Endothelial cell of umbilical vein (primary cell): ENCODE data around the gene TAS1R2. TPM values are rescaled to one million over a fixed set of nuclear protein-coding genes. Genes with fewer than 3 reads are reported as not detected.

ENCODE experiments used
- BruUV-seq: library from RNA; stranded (reverse); fragments of 400-500 nt; replicated peaks from 2 replicates; lab custom pipeline; 2021; lab: Mats Ljungman, UMichigan
- CTCF ChIA-PET: fragments of 300-600, 350-600 bp; sonication (Branson Sonifier 250); formaldehyde crosslinking; loops from one replicate; lab custom pipeline; 2021; ENCODE audit warnings: antibody characterized with exemption, inconsistent platforms; lab: Charles Lee
- POLR2A ChIA-PET: fragments of 300-600, 350-600 bp; sonication (Branson Sonifier 250); formaldehyde crosslinking; loops from one replicate; lab custom pipeline; 2021; ENCODE audit warnings: antibody characterized with exemption, inconsistent platforms; lab: Charles Lee
- DNase-seq: peaks from one replicate; pipeline ENCODE4 v3.0.0-alpha.2; 2011; ENCODE audit warnings: low read depth, low spot score
- FAIRE-seq: peaks from 2 replicates; lab custom pipeline; 2011; peaks lifted over from hg19 to GRCh38; lab: Jason Lieb, UNC
- H2AFZ ChIP-seq: 2 replicates; pipeline ENCODE4 v1.6.0; 2012; ENCODE audit warnings: low read depth, low read length, control low read depth, inconsistent platforms
- H3K27ac ChIP-seq: 2 replicates; pipeline ENCODE4 v1.5.1; 2011; ENCODE audit warnings: low read depth, mild to moderate bottlenecking, control low read depth, low read length, moderate library complexity; ENCODE audit not compliant: insufficient read depth
- H3K27me3 ChIP-seq, 2 experiments: 2 replicates each; pipeline versions ENCODE4 v1.6.0 to v1.6.1; 2011; ENCODE audit warnings: low read length in 2 of 2, mixed read lengths in 1 of 2; ENCODE audit not compliant: control insufficient read depth in 2 of 2, insufficient read depth in 2 of 2
- H3K36me3 ChIP-seq, 2 experiments: 2 replicates in 1 of 2; 3 replicates in 1 of 2; pipeline ENCODE4 v1.5.1; 2011; ENCODE audit warnings: low read length in 2 of 2, mild to moderate bottlenecking in 1 of 2, moderate library complexity in 1 of 2; ENCODE audit not compliant: control insufficient read depth in 2 of 2, insufficient read depth in 2 of 2; ENCODE audit errors: extremely low read depth in 1 of 2
- H3K4me1 ChIP-seq: 3 replicates; pipeline ENCODE4 v1.5.1; 2011; ENCODE audit warnings: mild to moderate bottlenecking, low read length; ENCODE audit not compliant: control insufficient read depth, insufficient read depth; ENCODE audit errors: extremely low read depth
- H3K4me2 ChIP-seq: 2 replicates; pipeline ENCODE4 v1.6.1; 2011; ENCODE audit warnings: low read length, control low read depth, mixed read lengths; ENCODE audit not compliant: insufficient read depth
- H3K4me3 ChIP-seq, 3 experiments: fragments of 200-600 bp in 1 of 3; sonication (generic), shearing (Covaris generic) in 1 of 3; replicated peaks in 1 of 3; 2 replicates each; pipeline ENCODE4 v1.5.1; 2011 to 2016; ENCODE audit warnings: control low read depth in 3 of 3, low read length in 3 of 3, mild to moderate bottlenecking in 2 of 3, inconsistent platforms in 1 of 3, low read depth in 1 of 3, moderate library complexity in 1 of 3; ENCODE audit not compliant: insufficient read depth in 1 of 3
- H3K79me2 ChIP-seq: 2 replicates; pipeline ENCODE4 v1.6.0; 2012; ENCODE audit warnings: low read length, inconsistent platforms; ENCODE audit not compliant: control insufficient read depth, insufficient read depth
- H3K9ac ChIP-seq: replicated peaks from 2 replicates; pipeline ENCODE3; 2011; ENCODE audit warnings: low read length, control low read depth; ENCODE audit not compliant: insufficient read depth; ENCODE audit errors: extremely low read depth
- H3K9me1 ChIP-seq: replicated peaks from 3 replicates; pipeline ENCODE4 v1.6.0; 2011; ENCODE audit warnings: mild to moderate bottlenecking, low read length; ENCODE audit not compliant: control insufficient read depth, insufficient read depth; ENCODE audit errors: extremely low read depth
- H3K9me3 ChIP-seq: replicated peaks from 2 replicates; pipeline ENCODE4 v1.5.1; 2012; ENCODE audit warnings: low read length, inconsistent platforms; ENCODE audit not compliant: control insufficient read depth, insufficient read depth
- H4K20me1 ChIP-seq: replicated peaks from 2 replicates; pipeline ENCODE3; 2011; ENCODE audit warnings: mild to moderate bottlenecking, low read length; ENCODE audit not compliant: control insufficient read depth, insufficient read depth; ENCODE audit errors: extremely low read depth
- EZH2 ChIP-seq: IDR thresholded peaks from 2 replicates; pipeline ENCODE4 v1.6.1; 2012; ENCODE audit warnings: borderline replicate concordance, low read depth, mild to moderate bottlenecking, moderate library complexity, low read length, inconsistent platforms; ENCODE audit not compliant: severe bottlenecking
- FOS ChIP-seq: IDR thresholded peaks from 2 replicates; pipeline ENCODE4 v1.6.1; 2011; ENCODE audit warnings: mild to moderate bottlenecking, low read length, moderate library complexity, borderline replicate concordance; ENCODE audit not compliant: insufficient read depth
- GATA2 ChIP-seq: IDR thresholded peaks from 2 replicates; pipeline ENCODE4 v1.7.0; 2011; ENCODE audit warnings: low read depth, mild to moderate bottlenecking, moderate library complexity, mixed read lengths, low read length; ENCODE audit not compliant: insufficient read length, insufficient read depth
- JUN ChIP-seq: IDR thresholded peaks from 2 replicates; pipeline ENCODE4 v1.6.1; 2011; ENCODE audit warnings: borderline replicate concordance, low read depth; ENCODE audit not compliant: insufficient read length, insufficient read depth
- MYC ChIP-seq: IDR thresholded peaks from one replicate; pipeline ENCODE4 v1.6.1; 2011; ENCODE audit warnings: mild to moderate bottlenecking, low read depth, low read length
- POLR2A ChIP-seq: IDR thresholded peaks from 2 replicates; pipeline ENCODE4 v1.6.1; 2012; ENCODE audit warnings: low read depth, mild to moderate bottlenecking, control low read depth, low read length
- POLR2AphosphoS5 ChIP-seq: IDR thresholded peaks from 2 replicates; pipeline ENCODE4 v1.6.1; 2012; ENCODE audit warnings: low read depth, mild to moderate bottlenecking, control low read depth, low read length, moderate library complexity; ENCODE audit not compliant: insufficient read depth
- dilution Hi-C: fragments of 300-500 bp; cut with MboI; formaldehyde crosslinking; loops from one replicate; pipeline ENCODE4 v1.15.0; 2019; ENCODE audit warnings: low sequenced_read_pairs; ENCODE audit not compliant: extremely low pct_ligation_motif_present
- intact Hi-C: fragments of 100-400 bp; cut with micrococcal nuclease; formaldehyde crosslinking; loops from one replicate; pipeline ENCODE4 v1.10.0; 2022
- polyA plus RNA-seq, 4 experiments: library from polyadenylated mRNA; depleted of rRNA in 3 of 4; stranded (reverse) in 3 of 4; unstranded in 1 of 4; fragments of >200 nt; gene quantifications; 2 replicates each; pipeline versions ENCODE4 v1.2.1 to v1.2.3, GENCODE V29; 2011 to 2012; ENCODE audit warnings: missing spikeins in 1 of 4
- total RNA-seq: library from RNA; stranded (reverse); gene quantifications from 2 replicates; pipeline ENCODE4 v1.2.3, GENCODE V29; 2021
- TF ChIP-seq, protein P1 (sequence below), 2 donors: IDR thresholded peaks; 1 replicate in 1 of 2; 2 replicates in 1 of 2; pipeline ENCODE4 v1.5.1; 2011; ENCODE audit warnings: low read length in 2 of 2, mild to moderate bottlenecking in 2 of 2, moderate library complexity in 2 of 2, control low read depth in 1 of 2, inconsistent platforms in 1 of 2, low read depth in 1 of 2; ENCODE audit not compliant: insufficient read depth in 1 of 2; ENCODE audit errors: extremely low read depth in 1 of 2
- TF ChIP-seq, protein P2 (sequence below): IDR thresholded peaks from 2 replicates; pipeline ENCODE4 v1.6.1; 2011; ENCODE audit not compliant: insufficient read depth, insufficient read length

The TAS1R2 gene
- total and polyA plus RNA-seq, 2 donors (not counting 3 experiments of a cell fraction or from before 2014, with no cell fraction given) = not detected

DNA sequence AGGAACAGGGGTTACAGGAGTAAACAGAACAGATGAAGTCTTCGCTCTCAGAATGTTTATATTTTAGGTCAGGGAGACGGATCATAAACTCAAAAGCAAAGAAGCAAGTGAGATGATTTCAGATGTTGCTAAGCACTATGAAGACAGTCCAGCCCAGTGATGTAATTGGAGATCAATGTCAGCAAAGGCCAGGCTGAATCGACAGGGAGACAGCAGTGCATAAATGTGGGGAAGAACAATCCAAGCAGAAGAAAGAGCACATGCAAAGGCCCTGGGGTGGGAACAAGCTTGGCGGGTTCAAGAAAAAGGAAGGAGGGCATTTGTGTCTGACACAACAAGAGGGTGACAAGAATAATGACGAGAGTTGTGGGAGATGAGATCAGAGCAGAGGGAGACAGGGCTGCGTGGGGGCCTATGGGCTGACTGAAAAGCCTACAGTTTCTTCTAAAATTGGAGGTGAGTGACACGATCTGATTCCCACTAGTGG is 47.0 kb downstream of the TAS1R2 start:
- TF ChIP-seq, protein P1, sequence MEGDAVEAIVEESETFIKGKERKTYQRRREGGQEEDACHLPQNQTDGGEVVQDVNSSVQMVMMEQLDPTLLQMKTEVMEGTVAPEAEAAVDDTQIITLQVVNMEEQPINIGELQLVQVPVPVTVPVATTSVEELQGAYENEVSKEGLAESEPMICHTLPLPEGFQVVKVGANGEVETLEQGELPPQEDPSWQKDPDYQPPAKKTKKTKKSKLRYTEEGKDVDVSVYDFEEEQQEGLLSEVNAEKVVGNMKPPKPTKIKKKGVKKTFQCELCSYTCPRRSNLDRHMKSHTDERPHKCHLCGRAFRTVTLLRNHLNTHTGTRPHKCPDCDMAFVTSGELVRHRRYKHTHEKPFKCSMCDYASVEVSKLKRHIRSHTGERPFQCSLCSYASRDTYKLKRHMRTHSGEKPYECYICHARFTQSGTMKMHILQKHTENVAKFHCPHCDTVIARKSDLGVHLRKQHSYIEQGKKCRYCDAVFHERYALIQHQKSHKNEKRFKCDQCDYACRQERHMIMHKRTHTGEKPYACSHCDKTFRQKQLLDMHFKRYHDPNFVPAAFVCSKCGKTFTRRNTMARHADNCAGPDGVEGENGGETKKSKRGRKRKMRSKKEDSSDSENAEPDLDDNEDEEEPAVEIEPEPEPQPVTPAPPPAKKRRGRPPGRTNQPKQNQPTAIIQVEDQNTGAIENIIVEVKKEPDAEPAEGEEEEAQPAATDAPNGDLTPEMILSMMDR (IDR thresholded peaks at IDR 0.05; ENCODE audit: extremely low read depth in 1 of 2, insufficient read depth in 1 of 2, low read depth in 1 of 2, low read length in 2 of 2) = no peak
- no peak for TF ChIP-seq EZH2
- no peak for TF ChIP-seq POLR2AphosphoS5
- no peak for TF ChIP-seq JUN
- no peak for TF ChIP-seq FOS
- no peak for TF ChIP-seq GATA2
- TF ChIP-seq MYC = no peak
- TF ChIP-seq, protein P2, sequence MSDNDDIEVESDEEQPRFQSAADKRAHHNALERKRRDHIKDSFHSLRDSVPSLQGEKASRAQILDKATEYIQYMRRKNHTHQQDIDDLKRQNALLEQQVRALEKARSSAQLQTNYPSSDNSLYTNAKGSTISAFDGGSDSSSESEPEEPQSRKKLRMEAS = no peak
- TF ChIP-seq POLR2A = no peak
- no peak overlapping the region for H3K4me3 ChIP-seq
- H3K36me3 ChIP-seq = no peaks in the 10 kb centered on the region
- peaks cover 0 to 2% of the 10 kb centered on the region in 2 experiments for H3K27me3 ChIP-seq
- BruUV-seq = no TSS peak
- no peaks in the 10 kb centered on the region for H4K20me1 ChIP-seq
- H3K79me2 ChIP-seq = no peaks in the 10 kb centered on the region
- dilution Hi-C loops (no loop called here), intact Hi-C loops (no loop called here)
- H3K9ac ChIP-seq = no peak overlapping the region
- H3K4me1 ChIP-seq = no peaks in the 10 kb centered on the region
- POLR2A ChIA-PET = no interaction called here
- no peaks in the 10 kb centered on the region for H3K9me3 ChIP-seq
- no peaks in the 10 kb centered on the region for H3K9me1 ChIP-seq
- no peak for DNase-seq
- no peak overlapping the region for H3K27ac ChIP-seq
- no peak for FAIRE-seq
- H3K4me2 ChIP-seq = no peak overlapping the region
- no peak overlapping the region for H2AFZ ChIP-seq
- CTCF ChIA-PET = no interaction called here
